ENCODE measurements around the gene ARHGAP6.

Gene ARHGAP6

GRCh38 chrX:11349020-11349419, 316.7 kb downstream of the ARHGAP6 start:
- Histone ChIP-seq H3K4me1 (ENCODE audit: control insufficient read depth in 1 of 2, insufficient read depth in 2 of 2, low read length in 2 of 2) (no peaks in the 10 kb centered on the region), H3K9ac (ENCODE audit: low read depth in 1 of 2, low read length in 2 of 2) (no peak overlapping the region), H3K36me3 (ENCODE audit: control insufficient read depth in 1 of 2, insufficient read depth in 2 of 2, low read length in 2 of 2) (no peaks in the 10 kb centered on the region), H3K9me3 (ENCODE audit: control insufficient read depth in 1 of 2, low read length in 2 of 2) (no peaks in the 10 kb centered on the region), H3K27ac (ENCODE audit: low read depth, low read length) (no peak overlapping the region), H3K27me3 (ENCODE audit: control insufficient read depth in 1 of 2, insufficient read depth in 2 of 2, low read length in 2 of 2) (no peaks in the 10 kb centered on the region), H3K4me3 (ENCODE audit: low read depth in 1 of 2, low read length in 2 of 2) (no peak overlapping the region)

DNA sequence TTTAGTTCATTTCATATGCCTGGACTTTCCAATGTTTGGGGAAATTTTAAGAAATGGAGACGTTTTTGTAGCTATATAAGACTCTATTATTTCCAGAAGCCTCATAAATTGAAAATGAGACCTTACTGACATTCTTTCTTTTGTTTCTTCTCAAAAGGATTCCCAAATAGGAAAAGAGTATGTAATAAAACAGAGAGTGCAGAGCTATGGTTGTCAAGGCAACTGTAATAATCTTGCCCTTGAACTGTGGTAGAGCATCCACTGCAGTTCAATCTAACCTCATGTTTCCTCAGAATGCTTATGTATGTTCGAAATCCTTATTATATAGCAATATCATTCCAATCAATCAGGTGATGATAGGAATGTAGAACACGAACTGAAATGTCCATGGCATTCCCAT, 318.4 kb downstream of the ARHGAP6 start:
- no peaks in the 10 kb centered on the region for H3K4me1 ChIP-seq (ENCODE audit: control insufficient read depth in 1 of 2, insufficient read depth in 2 of 2, low read length in 2 of 2)
- H3K27ac ChIP-seq (ENCODE audit: low read depth, low read length), result no peak overlapping the region
- no peaks in the 10 kb centered on the region for H3K27me3 ChIP-seq (ENCODE audit: control insufficient read depth in 1 of 2, insufficient read depth in 2 of 2, low read length in 2 of 2)
- no peak overlapping the region for H3K9ac ChIP-seq (ENCODE audit: low read depth in 1 of 2, low read length in 2 of 2)
- no peak overlapping the region for H3K4me3 ChIP-seq (ENCODE audit: low read depth in 1 of 2, low read length in 2 of 2)
- H3K9me3 ChIP-seq (ENCODE audit: control insufficient read depth in 1 of 2, low read length in 2 of 2), result no peaks in the 10 kb centered on the region
- H3K36me3 ChIP-seq (ENCODE audit: control insufficient read depth in 1 of 2, insufficient read depth in 2 of 2, low read length in 2 of 2), result no peaks in the 10 kb centered on the region

DNA sequence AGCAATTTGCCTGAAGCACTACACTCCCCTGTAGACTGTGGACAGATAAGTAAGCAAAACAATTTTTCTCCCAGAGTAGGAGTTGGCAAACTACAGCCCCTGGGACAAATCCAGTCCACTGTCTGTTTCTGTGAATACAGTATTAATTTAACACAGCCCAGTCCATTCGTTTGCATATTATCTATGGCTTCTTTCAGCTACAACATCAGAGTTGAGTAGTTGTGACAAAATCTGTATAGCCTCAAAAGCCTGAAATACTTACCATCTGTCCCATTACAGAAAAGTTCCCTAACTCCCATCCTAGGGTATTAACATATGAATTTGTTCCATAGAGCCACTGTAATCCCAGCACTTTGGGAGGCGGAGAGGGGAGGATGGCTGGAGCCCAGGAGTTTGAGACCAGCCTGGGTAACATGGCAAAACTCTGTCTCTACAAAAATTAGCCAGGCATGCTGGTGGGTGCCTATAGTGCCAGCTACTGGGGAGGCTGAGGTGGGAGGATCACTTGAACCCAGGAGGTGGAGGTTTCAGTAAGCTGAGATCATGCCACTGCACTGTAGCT, 319.5 kb downstream of the ARHGAP6 start:
- H3K4me3 ChIP-seq (ENCODE audit: low read depth in 1 of 2, low read length in 2 of 2), result no peak overlapping the region
- H3K9me3 ChIP-seq (ENCODE audit: control insufficient read depth in 1 of 2, low read length in 2 of 2), result no peaks in the 10 kb centered on the region
- no peaks in the 10 kb centered on the region for H3K27me3 ChIP-seq (ENCODE audit: control insufficient read depth in 1 of 2, insufficient read depth in 2 of 2, low read length in 2 of 2)
- no peak overlapping the region for H3K9ac ChIP-seq (ENCODE audit: low read depth in 1 of 2, low read length in 2 of 2)
- no peaks in the 10 kb centered on the region for H3K4me1 ChIP-seq (ENCODE audit: control insufficient read depth in 1 of 2, insufficient read depth in 2 of 2, low read length in 2 of 2)
- H3K27ac ChIP-seq (ENCODE audit: low read depth, low read length), result no peak overlapping the region
- H3K36me3 ChIP-seq (ENCODE audit: control insufficient read depth in 1 of 2, insufficient read depth in 2 of 2, low read length in 2 of 2), result no peaks in the 10 kb centered on the region

DNA sequence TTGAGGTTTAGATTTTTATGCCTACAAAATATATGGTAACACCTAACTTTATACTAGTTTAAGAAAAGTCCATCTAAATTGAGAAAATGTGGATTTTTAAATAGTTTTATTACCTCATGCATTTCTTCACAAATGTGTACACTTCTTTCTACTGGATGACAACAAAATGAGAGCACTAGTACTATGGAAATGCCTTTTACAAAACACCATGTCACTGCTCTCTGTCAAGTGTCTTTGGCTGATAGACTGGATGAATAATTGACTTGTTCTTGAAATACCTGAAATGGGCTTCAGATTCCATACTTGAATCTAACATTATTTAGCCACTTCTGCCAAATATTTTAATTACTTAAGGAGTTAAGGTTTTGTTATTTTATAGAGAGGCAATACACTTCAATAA, 323.0 kb downstream of the ARHGAP6 start:
- no peaks in the 10 kb centered on the region for H3K9me3 ChIP-seq (ENCODE audit: control insufficient read depth in 1 of 2, low read length in 2 of 2)
- H3K27ac ChIP-seq (ENCODE audit: low read depth, low read length), result no peak overlapping the region
- H3K9ac ChIP-seq (ENCODE audit: low read depth in 1 of 2, low read length in 2 of 2), result no peak overlapping the region
- no peaks in the 10 kb centered on the region for H3K27me3 ChIP-seq (ENCODE audit: control insufficient read depth in 1 of 2, insufficient read depth in 2 of 2, low read length in 2 of 2)
- H3K4me1 ChIP-seq (ENCODE audit: control insufficient read depth in 1 of 2, insufficient read depth in 2 of 2, low read length in 2 of 2), result no peaks in the 10 kb centered on the region
- no peaks in the 10 kb centered on the region for H3K36me3 ChIP-seq (ENCODE audit: control insufficient read depth in 1 of 2, insufficient read depth in 2 of 2, low read length in 2 of 2)
- no peak overlapping the region for H3K4me3 ChIP-seq (ENCODE audit: low read depth in 1 of 2, low read length in 2 of 2)

GRCh38 chrX:11341274-11342201, 324.2 kb downstream of the ARHGAP6 start:
- H3K36me3 ChIP-seq (ENCODE audit: control insufficient read depth in 1 of 2, insufficient read depth in 2 of 2, low read length in 2 of 2), result no peaks in the 10 kb centered on the region
- H3K27me3 ChIP-seq (ENCODE audit: control insufficient read depth in 1 of 2, insufficient read depth in 2 of 2, low read length in 2 of 2), result no peaks in the 10 kb centered on the region
- no peak overlapping the region for H3K27ac ChIP-seq (ENCODE audit: low read depth, low read length)
- no peaks in the 10 kb centered on the region for H3K4me1 ChIP-seq (ENCODE audit: control insufficient read depth in 1 of 2, insufficient read depth in 2 of 2, low read length in 2 of 2)
- no peak overlapping the region for H3K9ac ChIP-seq (ENCODE audit: low read depth in 1 of 2, low read length in 2 of 2)
- no peaks in the 10 kb centered on the region for H3K9me3 ChIP-seq (ENCODE audit: control insufficient read depth in 1 of 2, low read length in 2 of 2)
- no peak overlapping the region for H3K4me3 ChIP-seq (ENCODE audit: low read depth in 1 of 2, low read length in 2 of 2)

DNA sequence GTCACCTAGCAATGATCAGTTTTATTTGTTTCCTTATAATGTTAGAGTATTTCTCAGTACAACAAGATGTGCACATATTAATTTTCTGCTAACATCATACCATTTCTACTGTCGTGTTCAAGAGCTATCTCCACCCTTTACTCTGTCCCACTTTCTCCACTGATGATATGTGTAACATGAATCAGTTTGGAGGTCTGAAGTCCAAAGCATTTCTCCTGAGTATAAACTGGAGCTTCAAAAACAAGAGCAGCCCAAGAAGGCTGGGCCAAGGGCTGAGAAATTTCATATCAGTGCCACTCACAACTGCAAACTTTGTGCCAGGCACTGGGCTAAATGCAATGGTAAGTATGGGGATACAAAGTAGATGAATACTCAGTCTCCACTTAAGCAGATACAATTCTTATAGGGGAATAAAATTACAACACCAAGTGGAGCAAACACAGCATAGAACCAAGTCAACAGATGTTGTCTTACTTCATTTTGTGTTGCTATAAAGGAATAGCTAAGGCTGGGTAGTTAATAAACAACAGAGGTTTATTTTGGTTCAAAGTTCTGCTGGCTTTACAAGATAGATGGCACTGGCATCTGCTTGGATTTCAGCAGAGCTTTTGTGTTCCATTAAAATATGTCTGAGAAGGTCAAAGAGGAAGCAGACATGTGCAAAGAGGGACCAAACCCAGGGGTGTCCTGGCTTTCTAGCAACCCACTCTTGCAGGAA, 328.3 kb downstream of the ARHGAP6 start:
- H3K27ac ChIP-seq (ENCODE audit: low read depth, low read length), result no peak overlapping the region
- H3K36me3 ChIP-seq (ENCODE audit: control insufficient read depth in 1 of 2, insufficient read depth in 2 of 2, low read length in 2 of 2), result no peaks in the 10 kb centered on the region
- no peaks in the 10 kb centered on the region for H3K27me3 ChIP-seq (ENCODE audit: control insufficient read depth in 1 of 2, insufficient read depth in 2 of 2, low read length in 2 of 2)
- no peaks in the 10 kb centered on the region for H3K9me3 ChIP-seq (ENCODE audit: control insufficient read depth in 1 of 2, low read length in 2 of 2)
- no peaks in the 10 kb centered on the region for H3K4me1 ChIP-seq (ENCODE audit: control insufficient read depth in 1 of 2, insufficient read depth in 2 of 2, low read length in 2 of 2)
- no peak overlapping the region for H3K4me3 ChIP-seq (ENCODE audit: low read depth in 1 of 2, low read length in 2 of 2)
- no peak overlapping the region for H3K9ac ChIP-seq (ENCODE audit: low read depth in 1 of 2, low read length in 2 of 2)

DNA sequence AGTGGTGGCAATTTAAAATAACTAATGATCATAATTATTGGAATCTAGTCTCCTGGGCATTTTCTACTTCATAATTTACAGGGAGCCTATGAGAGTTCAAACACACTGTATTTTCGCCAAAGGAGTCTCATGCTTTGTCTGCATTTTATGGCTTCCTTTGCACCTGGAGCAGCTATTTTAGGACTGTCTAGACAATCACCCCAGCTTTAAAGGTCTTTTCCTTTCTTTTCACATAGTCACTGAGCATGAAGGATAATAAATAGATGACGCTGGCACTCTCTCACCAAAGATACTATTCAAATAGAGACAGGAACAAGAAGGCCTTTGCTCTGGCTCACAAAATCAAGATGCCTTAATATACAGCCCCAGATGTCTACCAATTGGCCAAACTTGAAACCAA, 329.5 kb downstream of the ARHGAP6 start:
- Histone ChIP-seq H3K4me1 (ENCODE audit: control insufficient read depth in 1 of 2, insufficient read depth in 2 of 2, low read length in 2 of 2) (no peaks in the 10 kb centered on the region), H3K4me3 (ENCODE audit: low read depth in 1 of 2, low read length in 2 of 2) (no peak overlapping the region), H3K27me3 (ENCODE audit: control insufficient read depth in 1 of 2, insufficient read depth in 2 of 2, low read length in 2 of 2) (no peaks in the 10 kb centered on the region), H3K9ac (ENCODE audit: low read depth in 1 of 2, low read length in 2 of 2) (no peak overlapping the region), H3K9me3 (ENCODE audit: control insufficient read depth in 1 of 2, low read length in 2 of 2) (no peaks in the 10 kb centered on the region), H3K36me3 (ENCODE audit: control insufficient read depth in 1 of 2, insufficient read depth in 2 of 2, low read length in 2 of 2) (no peaks in the 10 kb centered on the region), H3K27ac (ENCODE audit: low read depth, low read length) (no peak overlapping the region)

DNA sequence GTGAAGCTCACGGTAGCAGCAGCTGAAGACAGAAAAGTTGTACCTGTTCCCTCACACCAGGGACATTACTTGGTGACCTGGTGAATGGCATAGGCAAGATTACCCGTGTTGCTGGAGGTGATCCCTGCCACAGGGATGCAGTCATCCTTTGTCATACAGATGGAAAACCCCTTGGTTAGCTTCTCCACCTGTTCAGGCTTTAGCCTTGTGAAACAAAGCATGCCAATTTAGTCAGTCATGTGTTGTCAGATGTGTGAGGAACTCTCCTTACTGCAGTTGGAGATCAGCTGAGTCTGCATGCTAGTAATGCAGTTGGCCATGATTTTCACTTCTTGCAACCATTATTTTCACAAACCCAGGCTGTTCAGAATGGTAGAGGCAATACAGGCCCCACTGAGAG, 331.6 kb downstream of the ARHGAP6 start:
- H3K36me3 ChIP-seq (ENCODE audit: control insufficient read depth in 1 of 2, insufficient read depth in 2 of 2, low read length in 2 of 2), result no peaks in the 10 kb centered on the region
- H3K27ac ChIP-seq (ENCODE audit: low read depth, low read length), result no peak overlapping the region
- no peak overlapping the region for H3K4me3 ChIP-seq (ENCODE audit: low read depth in 1 of 2, low read length in 2 of 2)
- no peaks in the 10 kb centered on the region for H3K27me3 ChIP-seq (ENCODE audit: control insufficient read depth in 1 of 2, insufficient read depth in 2 of 2, low read length in 2 of 2)
- no peaks in the 10 kb centered on the region for H3K9me3 ChIP-seq (ENCODE audit: control insufficient read depth in 1 of 2, low read length in 2 of 2)
- no peak overlapping the region for H3K9ac ChIP-seq (ENCODE audit: low read depth in 1 of 2, low read length in 2 of 2)
- no peaks in the 10 kb centered on the region for H3K4me1 ChIP-seq (ENCODE audit: control insufficient read depth in 1 of 2, insufficient read depth in 2 of 2, low read length in 2 of 2)

- Histone ChIP-seq H3K9me3 (ENCODE audit: control insufficient read depth in 1 of 2, low read length in 2 of 2) (no peaks in the 10 kb centered on the region), H3K4me3 (ENCODE audit: low read depth in 1 of 2, low read length in 2 of 2) (no peak overlapping the region), H3K36me3 (ENCODE audit: control insufficient read depth in 1 of 2, insufficient read depth in 2 of 2, low read length in 2 of 2) (no peaks in the 10 kb centered on the region), H3K27me3 (ENCODE audit: control insufficient read depth in 1 of 2, insufficient read depth in 2 of 2, low read length in 2 of 2) (no peaks in the 10 kb centered on the region), H3K9ac (ENCODE audit: low read depth in 1 of 2, low read length in 2 of 2) (no peak overlapping the region), H3K4me1 (ENCODE audit: control insufficient read depth in 1 of 2, insufficient read depth in 2 of 2, low read length in 2 of 2) (no peaks in the 10 kb centered on the region), H3K27ac (ENCODE audit: low read depth, low read length) (no peak overlapping the region)
These were observed 333.9 kb downstream of the ARHGAP6 start for GRCh38 chrX:11331788-11332187.

- Histone ChIP-seq H3K4me3 (ENCODE audit: low read depth in 1 of 2, low read length in 2 of 2) (no peak overlapping the region), H3K36me3 (ENCODE audit: control insufficient read depth in 1 of 2, insufficient read depth in 2 of 2, low read length in 2 of 2) (no peaks in the 10 kb centered on the region), H3K4me1 (ENCODE audit: control insufficient read depth in 1 of 2, insufficient read depth in 2 of 2, low read length in 2 of 2) (no peaks in the 10 kb centered on the region), H3K9ac (ENCODE audit: low read depth in 1 of 2, low read length in 2 of 2) (no peak overlapping the region), H3K27me3 (ENCODE audit: control insufficient read depth in 1 of 2, insufficient read depth in 2 of 2, low read length in 2 of 2) (no peaks in the 10 kb centered on the region), H3K27ac (ENCODE audit: low read depth, low read length) (no peak overlapping the region), H3K9me3 (ENCODE audit: control insufficient read depth in 1 of 2, low read length in 2 of 2) (no peaks in the 10 kb centered on the region)
These were observed 336.7 kb downstream of the ARHGAP6 start for GRCh38 chrX:11329021-11329420.
